Measurements from ENCODE around the gene TTLL6.

- TF ChIP-seq, protein P1, sequence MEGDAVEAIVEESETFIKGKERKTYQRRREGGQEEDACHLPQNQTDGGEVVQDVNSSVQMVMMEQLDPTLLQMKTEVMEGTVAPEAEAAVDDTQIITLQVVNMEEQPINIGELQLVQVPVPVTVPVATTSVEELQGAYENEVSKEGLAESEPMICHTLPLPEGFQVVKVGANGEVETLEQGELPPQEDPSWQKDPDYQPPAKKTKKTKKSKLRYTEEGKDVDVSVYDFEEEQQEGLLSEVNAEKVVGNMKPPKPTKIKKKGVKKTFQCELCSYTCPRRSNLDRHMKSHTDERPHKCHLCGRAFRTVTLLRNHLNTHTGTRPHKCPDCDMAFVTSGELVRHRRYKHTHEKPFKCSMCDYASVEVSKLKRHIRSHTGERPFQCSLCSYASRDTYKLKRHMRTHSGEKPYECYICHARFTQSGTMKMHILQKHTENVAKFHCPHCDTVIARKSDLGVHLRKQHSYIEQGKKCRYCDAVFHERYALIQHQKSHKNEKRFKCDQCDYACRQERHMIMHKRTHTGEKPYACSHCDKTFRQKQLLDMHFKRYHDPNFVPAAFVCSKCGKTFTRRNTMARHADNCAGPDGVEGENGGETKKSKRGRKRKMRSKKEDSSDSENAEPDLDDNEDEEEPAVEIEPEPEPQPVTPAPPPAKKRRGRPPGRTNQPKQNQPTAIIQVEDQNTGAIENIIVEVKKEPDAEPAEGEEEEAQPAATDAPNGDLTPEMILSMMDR (IDR thresholded peaks at IDR 0.05; ENCODE audit: insufficient read depth, low read length) = no peak
- no peak for TF ChIP-seq GABPA (IDR thresholded peaks at IDR 0.05; ENCODE audit: low read depth)
Measured at GRCh38 chr17:48800626-48801217, 16.3 kb downstream of the TTLL6 start.

Data from HL-60 (cell line).